Spinal cord (tissue), 10 donors: Measurements from ENCODE around the gene ANO8. TPM values are rescaled to one million over a fixed set of nuclear protein-coding genes. Genes with fewer than 3 reads are reported as not detected.
A peak's percentile ranks its signal among the peaks of the same experiment; 100 is the strongest.

ENCODE experiments used
- DNase-seq, 6 donors: peaks; one replicate each; pipeline versions ENCODE4 v3.0.0 to v3.0.0-alpha.2; 2013 to 2015; ENCODE audit warnings: low spot score in 6 of 6, low read depth in 4 of 6
- H3K27ac ChIP-seq: one replicate; pipeline ENCODE4 v1.5.1; 2013; ENCODE audit warnings: low read depth, low read length, control low read depth
- H3K27me3 ChIP-seq: one replicate; pipeline ENCODE4 v1.6.1; 2013; ENCODE audit warnings: low read length; ENCODE audit not compliant: control insufficient read depth, insufficient read depth
- H3K36me3 ChIP-seq: one replicate; pipeline ENCODE4 v1.6.1; 2013; ENCODE audit warnings: low read length; ENCODE audit not compliant: control insufficient read depth, insufficient read depth
- H3K4me1 ChIP-seq: one replicate; pipeline ENCODE4 v1.6.1; 2013; ENCODE audit warnings: low read length; ENCODE audit not compliant: control insufficient read depth, insufficient read depth
- H3K4me3 ChIP-seq: one replicate; pipeline ENCODE4 v1.5.1; 2013; ENCODE audit warnings: low read depth, low read length, control low read depth
- H3K9me3 ChIP-seq: one replicate; pipeline ENCODE4 v1.6.1; 2013; ENCODE audit warnings: low read length; ENCODE audit not compliant: control insufficient read depth, insufficient read depth
- WGBS: methylation state at CpG from one replicate; pipeline ENCODE4 v1.1.5; 2013; ENCODE audit warnings: missing lambda C conversion rate; ENCODE audit not compliant: insufficient coverage; 5-methylcytosine and 5-hydroxymethylcytosine counted together
- polyA plus RNA-seq, 2 donors: library from polyadenylated mRNA; unstranded; fragments of 120-200 nt; gene quantifications; one replicate each; pipeline ENCODE4 v1.2.1, GENCODE V29; 2013; ENCODE audit not compliant: insufficient read length in 2 of 2
- total RNA-seq, 2 donors: library from RNA; depleted of rRNA in 1 of 2; stranded (reverse); fragments of 120-200 nt in 1 of 2; fragments of >200 nt in 1 of 2; gene quantifications; one replicate each; pipeline versions ENCODE4 v1.2.3 to v1.2.4, GENCODE V29; 2013 to 2014
- donor health status: healthy.

Gene ANO8
- total and polyA plus RNA-seq, 4 donors, result 12.9 to 77.6 (median 39.5) TPM

DNA sequence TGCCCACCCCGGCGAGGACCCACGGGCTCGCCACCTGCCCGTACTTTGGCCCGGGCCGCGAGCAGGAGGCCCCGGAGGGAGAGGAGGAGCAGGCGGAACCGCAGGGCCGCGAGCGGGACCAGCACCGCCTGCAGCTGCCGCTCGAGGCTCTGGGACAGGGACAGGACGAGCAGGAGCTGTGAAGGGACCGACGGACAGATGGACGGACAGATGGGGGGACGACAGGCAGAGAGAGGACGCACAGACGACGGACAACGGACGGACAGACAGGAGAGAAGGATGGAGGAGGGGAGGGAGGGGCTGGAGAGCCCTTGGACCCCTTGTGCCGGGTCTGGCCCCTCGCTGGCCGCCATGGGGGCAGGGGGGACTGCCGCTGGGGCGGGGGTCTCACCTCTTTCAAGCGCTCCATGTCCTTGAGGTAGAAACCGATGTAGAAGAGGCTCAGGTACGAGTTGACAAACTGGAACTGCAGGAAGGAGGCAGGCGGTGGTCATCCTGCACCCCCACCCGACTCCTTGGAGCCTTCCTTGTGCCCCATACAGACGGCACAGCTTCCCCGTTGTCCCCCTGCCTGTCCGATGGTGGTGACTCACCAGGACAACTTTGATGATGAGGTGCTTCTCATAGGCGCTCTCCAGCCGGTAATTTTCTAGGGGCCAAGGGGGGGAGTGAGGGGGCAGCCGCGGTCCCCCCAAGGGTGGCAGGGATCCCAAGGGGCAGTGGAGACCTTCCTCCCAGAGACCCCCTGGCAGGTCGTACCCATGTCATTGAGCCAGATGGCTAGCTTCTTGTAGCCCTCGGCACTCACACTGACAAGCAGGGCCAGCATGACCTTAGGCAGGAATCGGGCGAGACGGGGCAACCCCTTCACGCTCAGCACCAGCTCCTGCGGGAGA lies 5.0 kb downstream of the ANO8 start:
- no peak overlapping the region for H3K4me3 ChIP-seq
- H3K27ac ChIP-seq, result no peak overlapping the region
- 72% methylated on average over 50 of the region's 51 CpGs for WGBS
- peaks cover 67% of the 10 kb centered on the region for H3K4me1 ChIP-seq
- no peaks in the 10 kb centered on the region for H3K27me3 ChIP-seq
- no peaks in the 10 kb centered on the region for H3K9me3 ChIP-seq
- peaks cover 79% of the 10 kb centered on the region for H3K36me3 ChIP-seq
- DNase-seq, result no peak

DNA sequence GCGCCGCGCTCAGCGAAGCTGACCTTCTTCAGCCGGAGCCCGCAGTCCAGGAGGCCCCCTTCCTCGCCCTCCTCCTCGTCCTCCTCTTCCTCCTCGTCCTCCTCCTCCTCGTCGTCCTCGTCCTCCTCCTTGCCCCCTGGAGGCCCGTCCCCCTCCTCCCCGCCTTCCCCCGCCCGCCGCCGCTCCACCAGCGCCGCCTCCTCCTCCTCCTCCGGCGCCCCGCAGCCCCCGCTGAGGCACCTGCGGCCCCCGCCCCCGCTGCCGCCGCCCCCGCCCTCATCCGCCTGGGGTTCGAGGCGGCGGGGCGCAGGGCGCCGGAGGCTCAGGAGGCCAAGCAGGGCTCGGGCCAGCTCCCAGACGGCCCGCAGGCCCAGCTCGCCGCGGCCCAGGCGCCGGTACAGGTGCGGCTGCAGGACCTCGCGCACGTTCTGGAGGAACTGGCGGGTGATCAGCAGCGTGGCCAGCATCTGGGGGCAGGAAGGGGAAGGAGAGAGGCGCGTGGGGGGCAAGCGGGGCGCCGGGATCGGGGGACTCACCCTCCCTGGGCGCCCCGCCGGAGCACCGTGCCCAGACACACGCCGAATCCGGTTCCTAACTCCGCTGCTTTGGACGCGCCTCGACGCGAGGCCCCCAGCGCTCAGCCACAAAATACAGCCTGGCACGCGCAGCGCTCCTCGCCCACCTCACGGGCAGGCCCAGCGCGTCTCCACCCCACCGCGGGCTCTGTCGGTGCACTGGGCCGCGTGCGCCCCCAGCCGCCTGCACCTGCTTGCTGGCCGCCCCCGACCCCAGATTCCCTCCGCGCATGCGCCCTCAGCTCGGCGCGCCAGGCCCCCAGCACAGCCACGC lies 5.9 kb downstream of the ANO8 start:
- peaks cover 72% of the 10 kb centered on the region for H3K4me1 ChIP-seq
- H3K4me3 ChIP-seq, result no peak overlapping the region
- H3K9me3 ChIP-seq, result no peaks in the 10 kb centered on the region
- peaks cover 87% of the 10 kb centered on the region for H3K36me3 ChIP-seq
- no peaks in the 10 kb centered on the region for H3K27me3 ChIP-seq
- WGBS, result 31% methylated on average over 74 of the region's 94 CpGs
- H3K27ac ChIP-seq, result no peak overlapping the region
- DNase-seq, result no peak

DNA sequence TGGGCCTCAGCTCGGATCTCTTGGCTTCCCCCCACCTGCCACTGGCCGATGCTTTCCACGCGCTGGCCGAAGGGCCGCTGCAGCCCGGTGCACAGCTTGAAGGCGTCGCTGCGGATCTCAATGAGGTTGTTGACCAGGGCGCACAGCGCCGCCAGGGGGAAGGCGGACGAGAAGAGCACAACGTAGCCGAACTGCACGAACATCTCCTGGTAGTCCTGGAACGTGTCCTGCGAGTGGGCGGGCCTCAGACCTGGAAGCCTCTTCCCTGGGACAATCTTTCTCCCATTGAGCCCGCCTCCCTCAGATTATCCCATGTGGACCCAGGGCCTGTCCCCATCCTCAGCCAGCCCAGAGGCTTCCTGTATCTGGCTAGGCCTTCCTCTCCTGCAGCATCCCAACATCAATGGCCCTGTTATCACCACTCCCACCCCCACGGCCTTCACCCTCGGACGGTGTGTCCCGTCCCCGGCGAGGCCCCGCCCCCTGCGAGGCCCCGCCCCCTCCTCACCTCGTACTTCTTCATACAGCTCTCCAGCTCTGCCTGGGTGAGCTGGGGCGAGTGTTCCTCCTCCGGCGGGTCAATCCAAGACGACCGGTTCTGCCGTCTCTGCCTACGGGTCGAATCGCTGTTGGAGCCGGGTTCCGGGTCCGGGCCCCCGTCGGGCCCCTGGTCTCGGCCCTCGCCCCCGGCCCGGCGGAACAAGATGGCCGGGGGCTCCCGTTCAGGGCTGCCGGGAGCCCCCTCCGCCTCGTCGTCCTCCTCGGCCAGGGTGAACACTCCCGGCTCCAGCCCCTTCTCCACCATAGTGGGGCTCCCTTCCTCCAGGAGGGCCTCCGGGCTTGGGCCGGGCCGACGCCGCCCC lies 6.8 kb downstream of the ANO8 start:
- no peaks in the 10 kb centered on the region for H3K9me3 ChIP-seq
- H3K4me1 ChIP-seq, result peaks cover 68% of the 10 kb centered on the region
- H3K27ac ChIP-seq, result no peak overlapping the region
- DNase-seq, result no peak
- H3K4me3 ChIP-seq, result no peak overlapping the region
- peaks cover 83% of the 10 kb centered on the region for H3K36me3 ChIP-seq
- WGBS, result 34% methylated on average over 54 of the region's 64 CpGs
- no peaks in the 10 kb centered on the region for H3K27me3 ChIP-seq

DNA sequence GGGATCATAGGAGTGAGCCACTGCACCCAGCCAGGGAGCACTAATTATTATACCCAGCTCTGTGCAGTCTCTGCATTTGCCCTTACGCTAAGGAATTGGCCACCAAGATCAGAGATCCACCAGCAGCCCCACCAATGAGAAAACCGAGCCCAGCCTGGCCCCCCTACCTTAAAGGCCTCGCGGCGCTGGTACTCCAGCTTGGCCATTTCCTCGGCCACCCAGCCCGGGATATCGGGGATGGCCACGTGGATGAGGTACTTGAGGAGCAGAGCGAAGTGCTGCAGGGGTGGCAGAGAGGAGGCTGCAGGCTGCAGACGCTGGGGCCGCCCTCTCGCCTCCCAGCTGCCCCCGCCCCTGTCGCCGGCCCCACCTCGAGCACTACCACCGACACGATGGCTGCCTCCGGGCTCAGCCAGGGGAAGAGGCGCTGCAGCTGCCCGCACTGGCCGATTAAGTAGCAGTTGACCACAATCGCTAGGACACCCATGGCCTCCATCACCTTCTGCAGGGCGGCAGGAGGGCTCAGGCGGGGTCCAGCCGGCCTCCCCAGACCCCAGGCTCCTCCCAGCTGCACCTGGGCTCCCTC lies 7.5 kb downstream of the ANO8 start:
- Histone ChIP-seq H3K27me3 (no peaks in the 10 kb centered on the region), H3K36me3 (peaks cover 83% of the 10 kb centered on the region), H3K9me3 (no peaks in the 10 kb centered on the region), H3K4me3 (no peak overlapping the region), H3K27ac (peak overlapping the region; percentile 67), H3K4me1 (peaks cover 69% of the 10 kb centered on the region)
- WGBS, result 84% methylated on average over 27 of the region's 27 CpGs
- DNase-seq, result no peak

DNA sequence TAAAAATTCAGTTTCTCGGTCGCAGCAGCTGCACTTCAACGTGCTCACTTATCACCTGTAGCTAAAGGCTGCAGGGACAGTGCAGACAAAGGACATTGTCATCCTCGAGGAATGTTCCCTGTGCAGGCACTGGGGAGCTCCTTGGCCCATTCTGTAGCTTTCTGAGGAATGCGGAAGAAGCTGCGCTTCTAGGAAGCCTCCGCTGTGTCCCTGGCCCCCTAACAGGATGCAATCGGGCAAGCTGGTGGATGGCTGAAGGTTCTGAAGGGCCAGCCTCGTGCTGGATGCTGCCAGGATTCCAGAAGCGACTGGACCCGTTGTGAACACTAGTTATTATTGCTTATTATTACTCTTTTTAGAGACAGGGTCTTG lies 8.1 kb downstream of the ANO8 start:
- Histone ChIP-seq H3K4me1 (peaks cover 74% of the 10 kb centered on the region), H3K27me3 (no peaks in the 10 kb centered on the region), H3K4me3 (no peak overlapping the region), H3K27ac (peak overlapping the region; percentile 67), H3K9me3 (no peaks in the 10 kb centered on the region), H3K36me3 (peaks cover 85% of the 10 kb centered on the region)
- WGBS, result 83% methylated on average over 7 of the region's 11 CpGs
- DNase-seq, result no peak

DNA sequence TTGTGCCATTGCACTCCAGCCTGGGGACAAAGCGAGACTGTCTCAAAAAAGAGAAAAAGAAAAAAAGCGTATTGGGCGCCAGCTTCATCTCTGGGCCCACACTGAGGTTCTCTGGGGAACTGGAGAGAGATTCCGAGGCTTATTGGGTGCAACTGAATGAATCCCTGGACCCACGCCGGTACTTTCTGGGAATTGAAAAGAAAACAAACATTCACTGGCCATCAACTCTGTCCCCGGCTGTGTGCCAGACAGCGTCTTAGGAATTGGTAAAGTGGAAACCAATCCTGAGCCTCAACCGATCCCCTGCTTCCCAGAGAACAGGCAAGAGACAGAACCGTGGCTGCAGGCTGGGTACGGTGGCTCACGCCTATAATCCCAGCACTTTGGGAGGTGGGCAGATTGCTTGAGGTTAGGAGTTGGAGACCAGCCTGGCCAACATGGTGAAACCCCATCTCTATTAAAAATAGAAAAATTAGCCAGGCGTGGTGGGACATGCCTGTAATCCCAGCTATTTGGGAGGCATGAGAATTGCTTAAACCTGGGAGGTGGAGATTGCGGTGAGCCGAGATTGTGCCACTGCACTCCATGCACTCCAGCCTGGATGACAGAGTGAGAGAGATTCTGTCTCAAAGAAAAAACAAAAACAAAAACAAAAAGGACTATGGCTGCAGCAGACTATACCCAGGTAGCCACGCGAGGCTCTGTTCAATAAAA lies 8.6 kb downstream of the ANO8 start:
- Histone ChIP-seq H3K4me1 (peaks cover 74% of the 10 kb centered on the region), H3K9me3 (no peaks in the 10 kb centered on the region), H3K27ac (peak overlapping the region; percentile 67), H3K36me3 (peaks cover 85% of the 10 kb centered on the region), H3K4me3 (no peak overlapping the region), H3K27me3 (no peaks in the 10 kb centered on the region)
- WGBS, result 87% methylated on average over 4 of the region's 17 CpGs
- DNase-seq, result peak in 2 of 6 donors; percentile 69 to 90

DNA sequence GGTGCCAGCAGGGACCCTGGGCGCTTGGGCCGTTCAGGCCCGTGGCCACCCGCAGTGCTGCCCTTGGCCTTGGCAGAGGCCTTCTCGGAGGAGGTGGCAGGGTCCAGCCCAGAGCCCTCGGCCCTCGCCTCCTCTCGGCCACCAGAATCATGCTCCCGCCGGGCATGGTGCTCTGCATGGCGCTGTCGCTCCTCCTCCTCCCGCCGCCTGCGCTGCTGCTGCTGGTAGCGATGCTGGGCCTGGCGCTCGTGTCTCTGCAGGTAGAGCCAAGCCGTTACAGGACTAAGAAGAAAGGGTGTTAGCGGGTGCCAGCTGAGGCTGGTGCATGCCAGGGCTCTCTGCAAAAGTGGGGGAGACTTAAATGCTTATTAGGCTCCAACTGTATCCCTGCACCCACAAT lies 9.5 kb downstream of the ANO8 start:
- Histone ChIP-seq H3K27ac (peak overlapping the region; percentile 67), H3K4me3 (no peak overlapping the region), H3K27me3 (no peaks in the 10 kb centered on the region), H3K4me1 (peaks cover 74% of the 10 kb centered on the region), H3K36me3 (peaks cover 85% of the 10 kb centered on the region), H3K9me3 (no peaks in the 10 kb centered on the region)
- 89% methylated on average over 16 of the region's 20 CpGs for WGBS
- no peak for DNase-seq

DNA sequence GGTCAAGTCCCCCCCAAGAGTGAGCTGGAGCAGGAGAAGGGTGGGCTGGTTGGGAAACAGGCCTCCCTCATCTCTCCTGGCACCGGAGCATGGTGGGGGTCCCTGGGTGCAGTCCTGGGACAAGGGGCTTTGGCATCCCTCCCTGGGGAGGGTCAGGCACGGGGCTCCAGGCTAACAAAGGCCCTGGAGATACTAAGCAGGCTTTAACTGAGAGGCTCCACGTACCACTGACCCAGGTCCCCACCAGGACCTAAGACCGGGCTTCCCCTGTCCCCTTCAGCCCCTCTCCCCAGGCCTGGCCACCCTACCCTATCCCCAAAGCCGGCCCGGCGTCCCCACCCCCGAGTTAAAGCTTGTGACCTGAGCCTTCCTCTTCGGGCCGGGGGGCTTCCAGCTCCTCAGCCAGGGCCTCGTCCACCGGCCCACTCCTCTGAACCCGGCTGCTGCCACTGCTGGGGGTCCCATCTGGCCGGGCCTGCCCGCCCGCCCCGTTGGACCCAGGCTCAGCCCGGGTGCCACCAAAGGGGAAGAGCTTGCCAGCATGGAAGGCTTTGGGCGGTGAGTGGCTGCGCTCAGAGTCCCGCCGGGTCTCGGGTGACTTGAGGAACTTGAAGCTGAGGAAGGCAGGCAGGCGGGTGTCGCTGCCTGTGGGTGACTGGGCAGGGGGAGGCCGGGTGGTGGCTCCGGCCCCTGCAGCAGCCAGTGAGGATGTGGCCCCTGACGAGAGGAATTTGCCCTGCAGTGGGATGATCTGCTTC lies 10.1 kb downstream of the ANO8 start:
- 83% methylated on average over 24 of the region's 28 CpGs for WGBS
- Histone ChIP-seq H3K36me3 (peaks cover 85% of the 10 kb centered on the region), H3K27ac (peak overlapping the region; percentile 67), H3K27me3 (no peaks in the 10 kb centered on the region), H3K4me1 (peaks cover 68% of the 10 kb centered on the region), H3K4me3 (no peak overlapping the region), H3K9me3 (no peaks in the 10 kb centered on the region)
- DNase-seq, result no peak
